Measurements from ENCODE around the gene MIF4GD.

MIF4GD gene

GRCh38 chr17:75231071-75231470 lies 40.0 kb downstream of the MIF4GD start:
- DNase-seq: no peak

DNA sequence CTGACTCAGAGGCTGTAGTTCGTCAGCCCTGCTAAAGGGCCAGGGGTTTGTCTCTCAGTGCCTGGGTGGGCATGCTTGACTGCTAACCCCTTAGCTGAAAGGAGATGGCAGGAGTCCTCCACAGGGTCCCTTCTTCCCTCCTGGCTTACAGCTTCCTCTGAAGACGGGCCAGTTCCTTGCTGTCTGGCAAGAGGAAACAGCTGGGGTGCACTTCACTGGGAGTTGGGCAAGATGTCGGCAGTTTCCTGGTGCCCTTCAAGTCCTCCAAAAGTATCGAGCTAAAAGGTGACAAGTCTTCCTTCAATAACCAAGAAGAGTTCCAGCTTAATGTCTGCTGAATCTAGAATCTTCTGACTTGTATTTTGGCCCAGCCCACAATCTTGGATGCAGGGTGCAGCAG lies 42.2 kb downstream of the MIF4GD start:
- no peak for DNase-seq

- no peak for DNase-seq
These were observed 42.7 kb downstream of the MIF4GD start for GRCh38 chr17:75228305-75228704.

- no peak for DNase-seq
These were observed 43.3 kb downstream of the MIF4GD start for GRCh38 chr17:75227729-75228128.

DNA sequence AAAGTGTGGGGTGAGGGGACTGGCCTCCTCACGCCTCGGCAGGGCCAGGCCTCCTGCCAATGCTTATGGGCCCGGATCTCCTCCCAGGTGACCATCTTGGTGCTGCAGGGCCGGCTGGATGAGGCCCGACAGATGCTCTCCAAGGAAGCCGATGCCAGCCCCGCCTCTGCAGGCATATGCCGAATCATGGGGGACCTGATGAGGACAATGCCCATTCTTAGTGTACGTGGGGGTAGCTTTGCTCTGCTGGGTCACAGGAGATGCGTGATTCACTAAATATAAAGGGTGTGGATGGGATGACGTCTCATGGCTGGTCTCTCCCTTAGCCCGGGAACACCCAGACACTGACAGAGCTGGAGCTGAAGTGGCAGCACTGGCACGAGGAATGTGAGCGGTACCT lies 46.0 kb downstream of the MIF4GD start:
- no peak for DNase-seq

DNA sequence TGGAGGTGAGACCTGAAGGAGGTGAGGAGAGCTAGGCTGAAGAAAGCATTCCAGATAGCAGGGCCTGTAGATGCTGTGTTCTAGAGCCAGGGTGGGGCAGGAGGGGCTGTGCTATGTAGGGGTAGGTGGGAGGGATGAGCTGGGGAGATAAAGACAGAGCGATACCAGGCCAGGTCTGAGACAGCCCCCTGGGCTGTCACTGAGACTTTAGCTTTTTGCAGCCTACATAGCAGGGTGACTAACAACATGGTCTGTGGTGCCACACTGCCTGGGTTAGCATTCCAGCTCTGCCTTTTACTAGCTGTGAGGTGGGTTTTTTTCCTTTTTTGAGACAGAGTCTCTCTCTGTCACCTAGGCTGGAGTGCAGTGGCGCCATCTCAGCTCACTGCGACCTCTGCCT lies 51.2 kb downstream of the MIF4GD start:
- DNase-seq: no peak

DNA sequence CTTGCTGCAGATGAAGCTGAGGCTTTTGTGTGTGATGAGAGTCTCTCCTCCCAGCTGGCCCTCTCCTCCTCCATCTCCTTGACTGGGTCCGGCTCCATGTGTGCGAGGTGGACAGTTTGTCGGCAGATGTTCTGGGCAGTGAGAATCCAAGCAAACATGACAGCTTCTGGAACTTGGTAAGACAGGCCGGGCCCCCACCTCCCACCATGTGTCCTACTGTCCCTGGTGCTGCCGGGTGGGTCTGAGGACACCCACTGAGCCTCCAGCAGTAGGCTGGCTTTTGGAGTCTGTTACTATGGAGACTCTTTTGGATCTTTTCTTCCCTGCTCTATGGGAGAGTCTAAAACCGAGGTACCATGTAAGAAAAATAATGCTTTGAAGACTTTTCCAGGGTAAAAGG lies 52.9 kb downstream of the MIF4GD start:
- no peak for DNase-seq
